WI38 (cell line): Measurements from ENCODE around the gene PPP2R2C.

Experiments
- H3K4me3 ChIP-seq: 2 replicates; pipeline ENCODE4 v1.5.1; 2011; ENCODE audit warnings: low read depth, mild to moderate bottlenecking, control low read depth, low read length
- CTCF ChIP-seq: IDR thresholded peaks from 2 replicates; pipeline ENCODE4 v1.5.1; 2012; ENCODE audit warnings: low read depth, mild to moderate bottlenecking, control low read depth, low read length

The PPP2R2C gene

GRCh38 chr4:6369035-6369434 is 103.4 kb downstream of the PPP2R2C start:
- no peak overlapping the region for H3K4me3 ChIP-seq
- no peak for TF ChIP-seq CTCF

GRCh38 chr4:6368601-6369000 is 103.8 kb downstream of the PPP2R2C start:
- no peak overlapping the region for H3K4me3 ChIP-seq
- TF ChIP-seq CTCF = no peak

GRCh38 chr4:6368096-6368495 is 104.3 kb downstream of the PPP2R2C start:
- TF ChIP-seq CTCF = no peak
- H3K4me3 ChIP-seq = no peak overlapping the region

- TF ChIP-seq CTCF = no peak
- no peak overlapping the region for H3K4me3 ChIP-seq
Measured at GRCh38 chr4:6367371-6367851, 105.0 kb downstream of the PPP2R2C start.

GRCh38 chr4:6366581-6366980 is 105.8 kb downstream of the PPP2R2C start:
- TF ChIP-seq CTCF = no peak

GRCh38 chr4:6365545-6366086 is 106.8 kb downstream of the PPP2R2C start:
- H3K4me3 ChIP-seq = no peak overlapping the region
- no peak for TF ChIP-seq CTCF

More at GRCh38 chr4:6366581-6366980, 105.8 kb downstream of the PPP2R2C start:
- H3K4me3 ChIP-seq = no peak overlapping the region

- TF ChIP-seq CTCF = no peak
- H3K4me3 ChIP-seq = no peak overlapping the region
Measured at GRCh38 chr4:6364581-6364980, 107.8 kb downstream of the PPP2R2C start.
